GM12864 (cell line): ENCODE data around the gene BCLAF1.

ENCODE experiments used
- DNase-seq: peaks from one replicate; pipeline ENCODE4 v3.0.0-alpha.2; 2011; ENCODE audit warnings: low read depth
- H3K4me3 ChIP-seq: 2 replicates; pipeline ENCODE4 v1.5.1; 2011; ENCODE audit warnings: mild to moderate bottlenecking, low read depth, low read length, control low read depth
- TF ChIP-seq, protein P1 (sequence below): IDR thresholded peaks from 2 replicates; pipeline ENCODE4 v1.5.1; 2011; ENCODE audit warnings: low read depth, mild to moderate bottlenecking, moderate library complexity, low read length, control low read depth, inconsistent platforms; ENCODE audit errors: missing control alignments

Gene BCLAF1

DNA sequence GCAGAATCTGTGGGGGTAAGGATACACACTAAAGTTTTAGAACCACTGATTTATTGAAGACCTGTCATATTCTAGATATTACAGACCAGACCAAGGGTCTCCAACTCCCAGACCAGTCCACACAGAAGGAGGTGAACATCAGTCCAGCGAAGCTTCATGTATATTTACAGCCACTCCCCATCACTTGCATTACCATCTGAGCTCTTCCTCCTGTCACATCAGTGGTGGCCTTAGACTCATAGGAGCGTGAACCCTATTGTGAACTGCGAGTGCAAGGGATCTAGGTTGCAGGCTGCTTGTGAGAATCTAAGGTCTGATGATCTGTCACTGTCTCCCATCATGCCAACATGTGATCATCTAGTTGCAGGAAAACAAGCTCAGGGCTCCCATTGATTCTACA lies 5.0 kb upstream of the BCLAF1 start:
- TF ChIP-seq, protein P1, sequence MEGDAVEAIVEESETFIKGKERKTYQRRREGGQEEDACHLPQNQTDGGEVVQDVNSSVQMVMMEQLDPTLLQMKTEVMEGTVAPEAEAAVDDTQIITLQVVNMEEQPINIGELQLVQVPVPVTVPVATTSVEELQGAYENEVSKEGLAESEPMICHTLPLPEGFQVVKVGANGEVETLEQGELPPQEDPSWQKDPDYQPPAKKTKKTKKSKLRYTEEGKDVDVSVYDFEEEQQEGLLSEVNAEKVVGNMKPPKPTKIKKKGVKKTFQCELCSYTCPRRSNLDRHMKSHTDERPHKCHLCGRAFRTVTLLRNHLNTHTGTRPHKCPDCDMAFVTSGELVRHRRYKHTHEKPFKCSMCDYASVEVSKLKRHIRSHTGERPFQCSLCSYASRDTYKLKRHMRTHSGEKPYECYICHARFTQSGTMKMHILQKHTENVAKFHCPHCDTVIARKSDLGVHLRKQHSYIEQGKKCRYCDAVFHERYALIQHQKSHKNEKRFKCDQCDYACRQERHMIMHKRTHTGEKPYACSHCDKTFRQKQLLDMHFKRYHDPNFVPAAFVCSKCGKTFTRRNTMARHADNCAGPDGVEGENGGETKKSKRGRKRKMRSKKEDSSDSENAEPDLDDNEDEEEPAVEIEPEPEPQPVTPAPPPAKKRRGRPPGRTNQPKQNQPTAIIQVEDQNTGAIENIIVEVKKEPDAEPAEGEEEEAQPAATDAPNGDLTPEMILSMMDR, result no peak
- H3K4me3 ChIP-seq, result no peak overlapping the region
- DNase-seq, result no peak

DNA sequence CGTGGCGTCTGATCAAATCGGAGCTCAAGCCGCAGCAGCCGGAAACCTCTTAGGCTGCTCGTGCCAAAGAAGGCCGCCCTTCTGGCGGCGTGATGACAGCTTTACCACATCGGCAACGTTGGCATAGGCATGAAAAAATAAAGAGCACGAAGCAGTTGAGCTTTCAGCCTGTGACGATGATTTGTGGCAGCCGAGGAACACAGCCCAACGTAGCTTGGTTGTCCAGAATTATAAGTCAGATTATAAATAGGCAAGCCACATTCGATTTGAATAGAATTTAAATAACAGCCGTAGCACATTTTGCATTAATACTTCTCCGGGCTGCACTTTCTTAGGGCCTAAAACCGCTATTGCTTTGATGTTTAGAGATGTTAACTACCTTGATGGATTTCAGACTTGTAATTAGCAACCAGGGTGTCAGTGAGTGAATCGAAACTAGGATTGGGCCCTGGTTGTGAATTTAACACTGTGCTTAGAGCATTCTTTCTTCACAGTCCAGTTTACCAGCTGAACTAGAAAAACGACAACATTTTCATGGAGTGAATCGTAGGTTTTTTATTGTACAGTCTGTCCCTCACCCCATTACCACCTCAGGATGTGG lies 864 bp upstream of the BCLAF1 start:
- peak overlapping the region; percentile 93 for H3K4me3 ChIP-seq
- TF ChIP-seq, protein P1, result no peak
- DNase-seq, result no peak

DNA sequence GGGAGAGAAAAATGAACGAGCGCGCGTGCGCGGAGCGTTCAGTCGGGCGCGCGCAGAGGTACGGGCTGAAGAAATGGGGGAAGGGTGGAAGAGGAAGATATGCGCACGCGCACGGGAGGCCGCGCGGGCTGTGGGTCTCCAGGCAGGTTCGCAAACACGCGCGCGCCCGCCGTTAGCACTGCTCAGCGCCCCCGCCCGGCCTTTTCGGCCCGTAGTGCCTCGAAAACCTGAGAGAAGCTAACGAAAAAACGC lies 393 bp downstream of the BCLAF1 start:
- TF ChIP-seq, protein P1, result no peak
- peak; percentile 75 for DNase-seq
- peak overlapping the region; percentile 93 for H3K4me3 ChIP-seq

DNA sequence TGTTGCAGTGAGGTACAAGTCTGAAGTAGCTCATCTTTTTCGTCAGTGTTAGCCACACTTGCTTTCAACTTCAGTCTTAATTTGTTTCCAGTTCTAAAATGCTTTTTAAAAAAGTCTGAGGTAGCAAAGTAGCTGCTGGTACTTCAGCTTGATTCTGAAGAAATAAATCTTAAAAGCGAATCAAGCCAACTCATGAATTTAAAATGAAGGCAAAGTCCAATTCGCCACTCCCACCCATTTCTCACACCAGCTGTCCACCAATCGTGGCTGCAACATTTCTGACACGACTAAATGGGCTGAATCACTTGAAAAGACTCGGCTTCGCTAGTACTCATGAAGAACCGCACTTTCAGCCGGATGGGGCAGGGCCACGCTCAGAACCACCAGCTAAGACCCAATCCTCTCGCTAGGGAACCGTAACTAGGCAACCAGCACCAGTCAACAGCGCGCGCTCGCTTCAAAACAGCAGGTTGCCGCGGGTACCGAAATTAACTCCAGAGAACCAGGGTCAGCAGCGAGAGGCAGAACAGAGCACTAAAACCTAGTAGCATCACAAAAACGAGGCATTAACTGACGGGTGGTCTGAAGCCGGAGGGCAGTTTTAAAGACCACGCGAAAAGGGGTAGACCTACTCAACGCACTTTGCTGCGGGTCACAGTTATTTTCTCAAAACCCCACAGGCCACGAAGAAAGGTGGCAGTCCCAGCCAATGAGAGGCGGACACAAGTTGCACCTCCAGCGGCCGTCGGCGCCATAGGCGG lies 900 bp downstream of the BCLAF1 start:
- TF ChIP-seq, protein P1, result peak; percentile 43
- peak; percentile 71 for DNase-seq

DNA sequence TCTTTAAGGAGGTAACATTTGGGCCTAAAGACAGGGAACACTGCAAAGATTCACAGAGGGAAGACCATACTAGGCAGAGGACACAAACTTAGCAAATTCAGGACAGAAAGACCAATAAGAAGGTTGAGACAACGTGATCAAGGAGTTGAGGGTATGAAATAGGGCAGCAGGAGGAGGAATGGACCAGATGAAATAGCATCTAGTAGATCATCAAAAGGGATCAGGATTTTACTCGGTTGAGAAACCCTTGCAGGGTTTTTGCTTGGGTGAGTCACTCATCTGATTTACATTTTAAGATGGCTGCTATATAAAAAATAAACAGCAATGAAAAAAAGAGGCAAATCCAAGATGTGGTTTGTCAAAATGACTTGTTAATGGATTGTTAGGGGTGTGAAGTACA lies 4.7 kb downstream of the BCLAF1 start:
- no peak overlapping the region for H3K4me3 ChIP-seq
- DNase-seq, result no peak
- TF ChIP-seq, protein P1, result no peak

More for the DNA sequence above, 900 bp downstream of the BCLAF1 start:
- peak overlapping the region; percentile 93 for H3K4me3 ChIP-seq

DNA sequence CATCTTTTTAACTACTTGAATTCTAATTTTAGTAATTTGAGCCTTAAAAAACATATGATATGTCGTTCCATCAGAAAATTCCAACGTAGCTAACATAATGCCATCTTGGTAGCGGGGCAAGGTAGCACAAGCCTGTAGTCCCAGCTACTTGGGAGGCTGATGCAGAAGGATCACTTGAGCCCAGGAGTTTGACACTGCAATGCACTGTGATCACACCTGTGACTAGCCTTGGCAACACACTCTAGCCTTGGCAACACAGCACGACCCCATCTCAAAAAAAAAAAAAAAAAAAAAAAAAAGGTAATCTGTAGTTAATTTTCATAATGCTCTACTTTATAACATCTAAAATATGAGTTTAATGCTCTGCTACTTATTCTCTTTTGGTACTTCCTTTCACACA lies 6.7 kb downstream of the BCLAF1 start:
- H3K4me3 ChIP-seq, result no peak overlapping the region
- TF ChIP-seq, protein P1, result no peak
- no peak for DNase-seq
